Measurements from ENCODE around the gene PGM2L1.

DNA sequence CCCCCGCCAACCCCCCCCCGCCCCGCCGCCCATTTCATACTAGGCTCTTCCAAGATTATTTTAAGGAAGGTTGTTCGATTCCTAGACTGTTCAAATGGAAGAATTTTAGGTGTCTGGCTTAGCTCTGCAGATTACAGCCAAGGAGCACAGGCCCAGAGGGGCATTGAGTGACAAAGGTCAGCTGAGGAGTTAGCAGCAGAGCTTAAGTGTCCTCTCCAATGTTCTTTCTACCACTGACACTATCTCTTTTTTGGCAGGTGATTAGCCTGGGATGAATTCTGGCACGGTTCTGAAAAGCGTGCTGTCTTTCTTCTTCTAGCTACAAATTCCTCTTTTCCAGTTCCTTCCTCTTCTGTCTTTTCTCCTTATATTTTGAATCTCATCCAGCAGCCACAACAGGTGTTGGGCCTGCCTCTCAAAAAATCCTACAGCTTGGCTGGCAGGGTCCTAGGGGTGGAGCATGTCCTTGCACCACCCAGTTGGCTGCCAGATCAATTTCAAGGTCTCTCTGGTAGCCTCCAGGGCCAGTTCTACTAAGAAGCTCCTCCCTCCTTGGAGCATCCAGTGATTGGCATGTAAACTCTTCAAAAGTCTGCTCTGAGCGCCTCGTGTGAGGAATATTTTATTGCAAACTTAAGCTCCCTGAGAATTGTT is 46.1 kb upstream of the PGM2L1 start:
- no peak for TF ChIP-seq CTCF (IDR thresholded peaks at IDR 0.05)
- TF ChIP-seq EP300 (IDR thresholded peaks at IDR 0.05): no peak
- TF ChIP-seq POLR2AphosphoS5 (IDR thresholded peaks at IDR 0.05): no peak
- TF ChIP-seq POLR2A (IDR thresholded peaks at IDR 0.05): no peak
